HepG2 (cell line): ENCODE results near the gene UBE2M. TPM values are rescaled to one million over a fixed set of nuclear protein-coding genes. Genes with fewer than 3 reads are reported as not detected.

Experiments used
- AKAP8 ChIP-seq: sonication (generic); formaldehyde crosslinking; IDR thresholded peaks from 2 replicates; pipeline ENCODE4 v1.5.1; 2020; ENCODE audit warnings: mild to moderate bottlenecking, missing genetic modification reagents
- ARNT ChIP-seq: fragments of 450-650 bp; IDR thresholded peaks from 2 replicates; pipeline ENCODE4 v1.6.1; 2017
- BATF2 ChIP-seq: sonication (generic); formaldehyde crosslinking; IDR thresholded peaks from 2 replicates; pipeline ENCODE4 v1.8.0; 2022; ENCODE audit warnings: mild to moderate bottlenecking, missing genetic modification reagents, moderate library complexity
- BCL3 ChIP-seq: sonication (generic); formaldehyde crosslinking; IDR thresholded peaks from 2 replicates; pipeline ENCODE4 v1.5.1; 2020; ENCODE audit warnings: mild to moderate bottlenecking, missing genetic modification reagents, moderate library complexity
- CREM ChIP-seq, 2 experiments: sonication (generic) in 1 of 2; formaldehyde crosslinking in 1 of 2; IDR thresholded peaks; 2 replicates each; pipeline versions ENCODE4 v1.4.0 to v1.6.1; 2016 to 2020; ENCODE audit warnings: antibody characterized with exemption in 1 of 2, mild to moderate bottlenecking in 1 of 2, missing genetic modification reagents in 1 of 2
- ELF4 ChIP-seq: sonication (generic); formaldehyde crosslinking; IDR thresholded peaks from 2 replicates; pipeline ENCODE4 v1.5.0; 2020; ENCODE audit warnings: missing genetic modification reagents, mild to moderate bottlenecking, moderate library complexity, borderline replicate concordance
- ERF ChIP-seq: IDR thresholded peaks from 2 replicates; pipeline ENCODE4 v1.6.1; 2018; ENCODE audit warnings: missing biosample characterization, missing genetic modification reagents
- HNRNPH1 ChIP-seq: fragments of 200-400 bp; formaldehyde crosslinking; optimal IDR thresholded peaks from 2 replicates; pipeline ENCODE3; 2017; ENCODE audit warnings: mild to moderate bottlenecking, low read depth, low read length
- HOMEZ ChIP-seq: IDR thresholded peaks from 2 replicates; pipeline ENCODE4 v1.6.1; 2016; ENCODE audit warnings: low read depth
- KDM1A ChIP-seq: IDR thresholded peaks from 2 replicates; pipeline ENCODE4 v1.6.1; 2016; ENCODE audit warnings: missing compliant biosample characterization
- KDM2A ChIP-seq: sonication (generic); formaldehyde crosslinking; IDR thresholded peaks from 2 replicates; pipeline ENCODE4 v1.4.0; 2020; ENCODE audit warnings: low read depth, missing genetic modification reagents, borderline replicate concordance
- MLXIP ChIP-seq: sonication (generic); formaldehyde crosslinking; IDR thresholded peaks from 2 replicates; pipeline ENCODE4 v1.9.0; 2021; ENCODE audit warnings: missing genetic modification reagents, borderline replicate concordance
- TARDBP ChIP-seq: sonication (generic); formaldehyde crosslinking; IDR thresholded peaks from 2 replicates; pipeline ENCODE4 v1.8.0; 2022; ENCODE audit warnings: mild to moderate bottlenecking, missing genetic modification reagents
- ZBTB34 ChIP-seq: sonication (generic); formaldehyde crosslinking; IDR thresholded peaks from 2 replicates; pipeline ENCODE4 v1.8.0; 2022; ENCODE audit warnings: mild to moderate bottlenecking, missing genetic modification reagents
- ZMYM3 ChIP-seq: sonication (generic); formaldehyde crosslinking; IDR thresholded peaks from 2 replicates; pipeline ENCODE4 v1.5.1; 2020; ENCODE audit warnings: mild to moderate bottlenecking, missing genetic modification reagents
- ZNF580 ChIP-seq: IDR thresholded peaks from 2 replicates; pipeline ENCODE4 v1.6.1; 2016; ENCODE audit warnings: low read depth, borderline replicate concordance
- ZNF597 ChIP-seq: sonication (generic); formaldehyde crosslinking; IDR thresholded peaks from 2 replicates; pipeline ENCODE4 v1.5.0; 2020; ENCODE audit warnings: missing genetic modification reagents
- ZNF777 ChIP-seq: sonication (generic); formaldehyde crosslinking; IDR thresholded peaks from 2 replicates; pipeline ENCODE4 v1.4.0; 2020; ENCODE audit warnings: missing genetic modification reagents
- ZNF816 ChIP-seq: sonication (generic); formaldehyde crosslinking; IDR thresholded peaks from 2 replicates; pipeline ENCODE4 v1.8.0; 2022; ENCODE audit warnings: missing genetic modification reagents, mild to moderate bottlenecking, borderline replicate concordance
- ZNF879 ChIP-seq: sonication (generic); formaldehyde crosslinking; IDR thresholded peaks from 2 replicates; pipeline ENCODE4 v1.8.1; 2023; ENCODE audit warnings: missing genetic modification reagents
- polyA plus RNA-seq, 8 experiments: library from polyadenylated mRNA; depleted of rRNA in 3 of 8; stranded (reverse) in 7 of 8; unstranded in 1 of 8; fragments of >200 nt; fragmentation: Illumina TruSeq in 4 of 8; extraction: Trizol in 4 of 8; gene quantifications; 2 replicates each; pipeline versions ENCODE4 v1.2.1 to v1.2.3, GENCODE V29; 2011 to 2016; ENCODE audit warnings: low read depth in 4 of 8, missing spikeins in 1 of 8, mixed read lengths in 1 of 8; ENCODE audit not compliant: insufficient read depth in 1 of 8
- total RNA-seq, 5 experiments: library from RNA; depleted of rRNA; stranded (reverse); fragments of >200 nt; fragmentation: Illumina TruSeq; extraction: Trizol; gene quantifications; 2 replicates each; pipeline ENCODE4 v1.2.3, GENCODE V29; 2016; ENCODE audit warnings: low read depth in 1 of 5

The UBE2M gene
- total and polyA plus RNA-seq, 2 of the 13 experiments (the other 11 are each of a cell fraction or from before 2014, with no cell fraction given) = 36.2 to 50.3 TPM

GRCh38 chr19:58543826-58544590 is 14.4 kb downstream of the UBE2M start, which contains the start of gene TRIM28 (continued):
- TF ChIP-seq MLXIP (no peak), KDM1A (no peak), ZMYM3 (CRISPR knock-in tag) (no peak), ARNT (no peak), ZNF597 (CRISPR knock-in tag) (no peak), BATF2 (no peak), AKAP8 (CRISPR knock-in tag) (no peak), KDM2A (CRISPR knock-in tag) (peak; percentile 64), ERF (CRISPR knock-in tag) (peak; percentile 75), TARDBP (CRISPR knock-in tag) (0 out of 2 replicates have a peak, but pooled peaks have one; percentile 43), ZNF879 (CRISPR knock-in tag) (no peak), HNRNPH1 (no peak), ELF4 (CRISPR knock-in tag) (no peak), ZNF580 (CRISPR knock-in tag) (peak; percentile 72; the same call in 1 of the 2 replicates), BCL3 (CRISPR knock-in tag) (peak; percentile 52; the same call in 1 of the 2 replicates), CREM (IDR thresholded peaks at IDR 0.05) (peak; percentile 92), CREM (CRISPR knock-in tag; IDR thresholded peaks at IDR 0.05) (no peak), HOMEZ (CRISPR knock-in tag) (peak; percentile 70), ZNF816 (CRISPR knock-in tag) (no peak), ZNF777 (peak; percentile 75), ZBTB34 (CRISPR knock-in tag) (no peak)
